HG02571 (cell line): ENCODE measurements around the gene SGSH.

Source experiments
- ATAC-seq: cut with Tn5 transposase; IDR thresholded peaks from one replicate; pipeline ENCODE4 v1.9.1; 2021; ENCODE audit warnings: mild to moderate bottlenecking, moderate library complexity; ENCODE audit not compliant: unreplicated experiment

The SGSH gene

GRCh38 chr17:80227666-80228065, 7.5 kb upstream of the SGSH start:
- no peak for ATAC-seq

DNA sequence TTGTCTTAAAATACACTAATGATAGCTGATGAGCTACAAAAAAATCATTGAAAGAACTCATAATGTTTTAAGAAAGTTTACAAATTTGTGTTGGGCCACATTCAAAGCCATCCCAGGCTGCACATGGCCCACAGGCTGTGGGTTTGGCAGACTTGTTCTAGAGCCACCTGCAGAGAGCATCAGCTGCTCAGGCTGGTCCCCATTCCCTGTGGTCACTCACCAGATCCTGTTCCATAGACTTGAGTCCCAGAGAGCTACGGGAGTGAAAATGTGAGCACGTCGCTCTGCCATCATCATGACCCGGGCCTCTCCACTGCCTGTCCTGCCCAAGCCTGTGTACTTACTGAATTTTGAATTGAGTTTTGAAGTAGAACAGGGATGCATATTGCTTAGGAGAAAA, 7.0 kb upstream of the SGSH start:
- no peak for ATAC-seq

- ATAC-seq = no peak
Measured at GRCh38 chr17:80225230-80225629, 5.1 kb upstream of the SGSH start.

GRCh38 chr17:80224683-80225082, 4.5 kb upstream of the SGSH start:
- no peak for ATAC-seq

DNA sequence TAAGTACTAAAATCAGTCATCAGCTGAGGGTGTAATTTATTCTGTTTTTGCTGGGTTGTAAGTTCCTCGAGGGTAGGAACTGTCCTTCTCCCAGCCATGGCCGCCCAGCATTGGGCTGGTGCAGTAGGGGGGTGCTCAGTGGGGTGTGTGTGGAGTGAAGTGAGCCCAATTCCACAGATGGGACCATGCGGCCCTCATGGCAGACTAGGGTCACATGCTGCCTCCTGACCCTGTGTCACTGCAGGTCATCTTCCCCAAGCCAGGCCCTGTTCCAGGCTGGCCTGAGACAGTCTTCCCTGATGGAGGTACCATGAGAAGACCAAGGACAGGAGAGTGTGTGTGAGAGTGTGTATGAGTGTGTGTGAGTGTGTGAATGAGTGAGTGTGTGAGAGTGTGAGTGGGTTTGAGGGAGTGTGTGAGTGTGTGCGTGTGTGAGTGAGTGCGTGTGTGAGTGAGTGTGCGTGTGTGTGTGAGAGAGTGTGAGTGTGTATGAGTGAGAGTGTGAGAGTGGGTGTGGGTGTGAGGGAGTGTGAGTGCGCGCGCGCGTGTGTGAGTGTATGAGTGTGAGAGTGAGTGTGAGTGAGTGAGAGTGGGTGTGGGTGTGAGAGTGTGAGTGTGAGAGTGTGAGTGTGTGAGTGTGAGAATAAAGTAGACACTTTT, 3.8 kb upstream of the SGSH start:
- ATAC-seq = no peak

DNA sequence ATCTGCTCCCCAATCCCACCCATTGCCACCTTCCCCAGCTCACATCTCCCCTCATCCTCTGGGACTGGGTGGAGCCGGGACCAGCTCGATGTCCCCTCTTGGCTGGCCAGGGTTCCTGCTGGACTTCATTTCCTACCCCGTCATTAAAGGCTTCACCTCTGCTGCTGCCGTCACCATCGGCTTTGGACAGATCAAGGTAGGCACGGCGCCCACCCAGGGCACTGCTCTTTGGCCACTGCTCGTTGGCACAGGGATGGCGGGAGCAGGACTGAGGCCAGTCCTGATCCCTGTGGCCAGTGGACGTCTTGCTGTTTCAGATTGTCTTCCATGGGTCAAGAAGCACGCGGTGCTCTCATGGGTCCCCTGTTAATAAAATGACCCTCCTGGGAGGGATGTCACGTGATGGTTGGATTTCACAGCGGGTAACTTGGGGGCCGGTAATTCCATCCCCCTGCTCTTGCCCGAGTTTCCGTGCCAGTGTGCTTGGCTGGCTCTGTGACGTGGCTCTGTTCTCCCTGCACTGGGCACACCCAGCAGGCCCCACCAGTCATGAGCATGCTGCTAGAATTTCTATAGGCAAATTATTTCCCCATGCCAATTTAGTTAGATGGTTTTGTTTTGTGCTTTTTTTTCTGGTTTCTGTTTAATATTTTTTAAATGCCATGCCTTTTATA, 3.1 kb upstream of the SGSH start:
- ATAC-seq = no peak

DNA sequence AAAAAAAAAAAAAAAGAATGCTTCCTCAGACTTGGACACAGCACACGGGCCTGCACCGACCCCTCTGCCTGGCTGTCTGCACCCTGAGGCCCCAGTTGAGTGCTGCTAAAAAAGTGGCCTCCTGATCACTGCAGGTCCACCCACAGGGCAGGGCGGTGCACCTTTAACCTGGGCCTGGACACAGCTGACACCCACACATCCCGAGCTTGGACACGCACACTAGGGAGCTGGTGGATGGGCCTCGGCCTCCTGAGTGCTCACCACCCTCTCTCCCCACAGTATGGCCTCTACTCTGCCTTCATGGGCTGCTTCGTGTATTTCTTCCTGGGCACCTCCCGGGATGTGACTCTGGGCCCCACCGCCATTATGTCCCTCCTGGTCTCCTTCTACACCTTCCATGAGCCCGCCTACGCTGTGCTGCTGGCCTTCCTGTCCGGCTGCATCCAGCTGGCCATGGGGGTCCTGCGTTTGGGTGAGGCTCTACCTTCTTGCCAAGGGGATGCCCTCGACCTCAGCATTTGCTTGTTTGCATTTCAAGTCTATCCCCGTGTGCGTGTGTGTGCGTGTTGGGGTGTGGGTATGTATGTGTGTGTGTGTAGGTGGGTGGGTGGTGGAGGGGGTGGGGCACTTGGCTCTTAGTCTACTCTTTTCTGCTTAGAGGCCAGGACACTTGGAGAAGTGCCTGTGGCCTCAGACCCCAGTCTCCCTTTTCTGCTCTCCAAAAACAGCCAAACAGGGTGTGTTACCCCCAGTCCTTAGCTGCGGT, 2.4 kb upstream of the SGSH start:
- no peak for ATAC-seq

- ATAC-seq = no peak
Measured at GRCh38 chr17:80221351-80222105, 1.4 kb upstream of the SGSH start.

GRCh38 chr17:80220736-80221215, 643 bp upstream of the SGSH start:
- ATAC-seq = no peak

DNA sequence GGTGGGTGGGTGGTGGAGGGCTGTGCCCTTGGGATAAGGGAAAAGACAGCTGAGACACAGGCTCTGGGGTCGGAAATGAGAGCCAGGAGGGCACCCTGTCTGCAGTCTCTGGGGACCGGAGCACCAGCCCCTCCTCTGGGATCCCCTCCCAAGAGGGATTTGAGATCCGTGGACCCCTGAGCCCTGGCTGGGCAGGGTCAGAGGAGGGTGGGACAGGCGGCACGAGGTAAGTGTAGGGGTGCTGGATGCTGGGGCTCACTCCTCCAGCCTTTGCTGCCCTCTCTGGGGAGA, 425 bp downstream of the SGSH start:
- ATAC-seq = no peak

DNA sequence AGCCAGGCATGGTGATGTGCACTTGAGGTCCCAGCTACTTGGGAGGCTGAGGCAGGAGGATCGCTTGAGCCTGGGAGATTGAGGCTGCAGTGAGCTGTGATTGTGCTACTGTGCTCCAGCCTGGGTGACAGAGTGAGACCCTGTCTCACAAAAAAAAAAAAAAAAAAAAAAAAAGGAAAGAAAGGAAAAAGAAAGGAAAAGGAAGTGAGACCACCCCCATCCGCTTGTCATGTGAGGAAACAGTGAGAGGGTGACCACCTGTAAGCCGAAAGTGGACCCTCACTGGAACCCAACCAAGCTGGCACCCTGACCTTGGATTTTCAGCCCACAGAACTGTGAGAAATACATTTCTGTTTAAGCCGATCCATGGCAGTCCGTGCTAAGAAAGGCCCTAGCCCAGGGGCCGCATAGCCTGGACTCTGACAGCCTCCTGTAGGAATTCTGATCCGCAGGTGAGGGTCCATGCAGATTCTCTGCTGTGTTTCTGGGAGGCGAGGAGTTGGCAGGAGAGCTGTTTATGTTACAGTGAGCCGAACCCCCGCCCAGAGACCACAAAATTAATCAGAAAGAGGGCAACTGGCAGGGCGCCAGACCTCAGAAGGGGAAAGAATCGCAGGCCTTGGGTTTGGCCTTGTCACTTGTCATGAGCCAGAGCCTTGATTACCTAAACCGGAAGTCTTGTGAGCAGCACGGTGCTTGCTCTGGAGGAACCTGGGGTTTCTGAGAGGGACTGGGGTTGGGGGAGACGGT, 945 bp downstream of the SGSH start:
- no peak for ATAC-seq

DNA sequence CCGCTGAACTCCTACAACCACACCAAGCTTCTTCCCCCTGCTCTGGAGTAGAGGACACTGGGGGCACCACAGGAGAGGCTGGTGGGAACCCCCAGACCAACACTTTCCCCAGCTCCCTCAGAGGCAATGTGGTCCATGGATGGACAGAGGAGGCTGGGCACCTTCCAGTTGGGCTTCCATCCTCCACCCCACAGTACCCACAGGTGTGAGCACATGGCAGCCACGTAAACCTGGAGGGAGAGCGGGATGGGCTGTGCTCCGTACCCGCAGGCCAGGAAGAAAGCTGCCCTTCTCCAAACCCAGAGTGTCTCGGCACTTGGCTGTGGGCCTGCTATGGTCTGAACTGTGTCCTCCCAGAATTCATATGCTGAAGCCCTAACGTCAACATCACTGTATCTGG, 1.7 kb downstream of the SGSH start:
- no peak for ATAC-seq

DNA sequence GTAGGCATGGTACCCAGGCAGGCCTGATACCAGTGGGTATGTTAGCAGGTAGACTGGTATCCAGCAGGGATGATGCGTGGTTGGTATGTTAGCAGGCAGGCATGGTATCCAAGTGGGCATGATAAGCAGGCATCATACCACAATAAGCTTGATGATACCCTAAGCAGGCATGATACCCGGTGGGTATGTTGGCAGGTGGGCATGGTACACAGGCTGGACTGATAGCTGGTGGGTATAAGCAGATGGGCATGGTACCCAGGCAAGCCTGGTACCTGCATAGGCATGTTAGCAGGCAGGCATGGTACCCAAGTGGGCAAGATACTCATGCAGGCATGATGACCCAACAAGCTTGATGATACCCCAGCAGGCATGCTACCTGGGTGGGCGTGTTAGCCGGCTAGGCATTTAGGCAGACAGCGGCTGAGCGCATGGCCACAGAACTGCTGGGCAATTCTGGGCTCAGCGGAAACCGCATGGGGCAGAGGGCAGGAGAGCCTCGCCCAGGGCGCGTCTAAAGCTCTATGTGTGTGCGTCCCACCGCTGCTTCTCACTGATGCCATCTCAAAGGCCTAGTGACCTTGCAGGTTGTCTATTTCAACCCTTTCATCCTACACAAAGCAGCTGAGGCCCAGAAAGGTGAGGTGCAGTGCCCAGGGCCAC, 2.3 kb downstream of the SGSH start:
- ATAC-seq = no peak

GRCh38 chr17:80216473-80217456, 3.4 kb downstream of the SGSH start:
- ATAC-seq = no peak

GRCh38 chr17:80214878-80215210, 5.3 kb downstream of the SGSH start:
- no peak for ATAC-seq

GRCh38 chr17:80214012-80214877, 5.9 kb downstream of the SGSH start:
- no peak for ATAC-seq

DNA sequence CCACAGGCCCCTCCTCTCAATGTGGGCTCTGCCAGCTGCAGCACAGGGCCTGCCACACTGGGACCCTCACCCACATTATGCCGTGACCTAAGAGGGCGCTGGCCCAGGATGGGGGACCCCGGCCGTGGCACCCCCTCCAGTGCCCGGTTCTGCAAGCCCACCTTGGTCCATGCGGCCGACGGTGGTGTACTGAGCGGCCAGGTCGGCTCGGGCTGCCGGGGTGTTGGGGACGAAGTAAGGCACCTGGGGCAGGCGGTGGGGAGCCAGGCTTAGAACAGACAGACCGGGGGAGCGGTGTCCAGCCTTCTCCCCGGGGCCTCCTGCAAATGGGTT, 6.5 kb downstream of the SGSH start:
- no peak for ATAC-seq

DNA sequence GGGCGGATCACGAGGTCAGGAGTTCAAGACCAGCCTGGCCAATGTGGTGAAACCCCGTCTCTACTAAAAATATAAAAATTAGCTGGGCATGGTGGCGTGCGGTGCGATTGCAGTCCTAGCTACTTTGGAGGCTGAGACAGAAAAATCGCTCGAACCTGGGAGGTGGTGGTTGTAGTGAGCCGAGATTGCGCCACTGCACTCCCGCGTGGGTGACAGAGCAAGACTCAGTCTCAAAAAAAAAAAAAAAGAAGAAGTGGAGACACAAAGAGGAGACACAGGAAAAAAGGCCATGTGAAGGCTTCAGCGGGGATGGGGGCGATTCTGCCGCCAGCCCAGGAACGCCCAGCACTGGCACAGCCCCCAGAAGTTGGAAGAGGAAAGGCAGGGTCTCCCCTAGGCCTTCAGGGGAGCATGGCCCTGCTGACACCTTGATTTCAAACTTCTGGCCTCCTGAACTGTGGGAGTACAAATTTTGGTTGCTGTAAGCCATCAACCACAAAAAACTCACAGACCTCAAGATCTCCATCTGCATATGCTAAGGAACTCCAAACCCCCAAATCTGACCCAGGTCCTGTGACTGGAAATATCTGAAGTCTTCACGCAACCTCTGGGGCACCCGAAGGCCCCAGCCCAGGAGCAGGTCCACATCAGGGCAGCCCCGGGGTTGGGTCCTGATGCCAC, 7.0 kb downstream of the SGSH start:
- no peak for ATAC-seq
